ENCODE data around the gene FBL. TPM values are rescaled to one million over a fixed set of nuclear protein-coding genes. Genes with fewer than 3 reads are reported as not detected.
"Not testable (repeated sequence)": the region's sequence is repeated elsewhere in the genome, so short reads cannot be mapped to it uniquely, and the experiment has no call there.

The FBL gene
- total RNA-seq, 1 donor = 195 TPM

DNA sequence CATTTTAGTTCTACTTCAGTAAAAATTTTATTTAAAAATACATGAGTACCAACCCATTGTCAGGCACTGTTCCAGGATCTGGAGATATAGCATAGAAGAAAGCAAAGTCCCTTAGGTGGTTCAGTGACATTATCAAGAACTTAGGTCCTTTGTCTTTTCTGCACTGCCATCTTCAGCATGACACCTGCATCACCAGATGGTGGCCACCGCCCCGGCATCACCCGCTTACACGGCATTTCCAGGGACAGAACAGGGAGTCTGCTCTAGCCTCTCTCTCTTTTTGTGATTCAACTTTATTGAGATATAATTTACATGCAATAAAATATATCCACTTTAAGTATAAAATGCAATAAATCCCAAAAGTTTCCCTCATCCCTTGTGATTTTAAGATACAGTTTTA lies 35.8 kb downstream of the FBL start:
- H3K27me3 ChIP-seq (ENCODE audit: insufficient read depth, low read length) = no peaks in the 10 kb centered on the region
- H3K9me3 ChIP-seq (ENCODE audit: low read depth, low read length) = no peaks in the 10 kb centered on the region
- no peaks in the 10 kb centered on the region for H3K4me1 ChIP-seq (ENCODE audit: insufficient read depth, low read length)

DNA sequence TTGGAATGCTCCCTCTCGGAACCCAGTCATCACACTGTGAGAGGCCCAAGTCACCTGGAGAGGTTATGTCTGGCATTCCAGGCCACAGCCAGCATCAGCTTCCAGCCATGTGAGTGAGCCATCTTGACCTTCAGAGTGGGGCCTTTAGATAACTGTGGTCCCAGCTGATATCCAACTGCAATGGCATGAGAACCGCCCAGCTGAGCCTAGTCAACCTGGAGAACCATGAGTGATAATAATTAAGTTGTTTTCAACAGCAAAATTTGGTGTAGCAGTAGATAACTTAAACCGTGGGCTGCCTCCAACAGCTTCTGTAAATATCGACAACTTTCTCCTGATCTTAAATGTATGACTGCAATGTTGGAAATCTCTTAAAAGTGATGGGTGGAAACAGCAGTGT lies 36.8 kb downstream of the FBL start:
- no peaks in the 10 kb centered on the region for H3K27me3 ChIP-seq (ENCODE audit: insufficient read depth, low read length)
- no peaks in the 10 kb centered on the region for H3K4me1 ChIP-seq (ENCODE audit: insufficient read depth, low read length)
- H3K9me3 ChIP-seq (ENCODE audit: low read depth, low read length) = no peaks in the 10 kb centered on the region
- H3K4me3 ChIP-seq (ENCODE audit: low read length) = no peak overlapping the region

More for the DNA sequence above, 35.8 kb downstream of the FBL start:
- H3K4me3 ChIP-seq (ENCODE audit: low read length) = no peak overlapping the region

DNA sequence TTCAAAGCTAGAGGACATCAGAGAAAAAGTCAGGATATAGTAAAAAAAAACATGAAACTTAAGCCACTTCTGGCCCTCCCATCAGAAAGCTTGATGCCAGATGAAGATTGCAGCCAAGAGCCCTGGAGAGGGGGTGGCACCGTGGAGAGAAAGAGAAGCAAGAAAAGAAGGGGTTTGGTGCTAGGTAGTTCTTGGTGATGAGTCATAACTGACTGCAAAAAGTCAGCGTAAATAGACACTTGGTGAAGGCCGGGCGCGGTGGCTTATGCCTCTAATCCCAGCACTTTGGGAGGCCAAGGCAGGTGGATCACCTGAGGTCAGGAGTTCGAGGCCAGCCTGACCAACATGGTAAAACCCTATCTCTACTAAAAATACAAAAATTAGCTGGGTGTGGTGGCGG lies 37.5 kb downstream of the FBL start:
- H3K4me1 ChIP-seq (ENCODE audit: insufficient read depth, low read length); H3K4me3 ChIP-seq (ENCODE audit: low read length); H3K27me3 ChIP-seq (ENCODE audit: insufficient read depth, low read length); H3K9me3 ChIP-seq (ENCODE audit: low read depth, low read length): not testable (repeated sequence)

DNA sequence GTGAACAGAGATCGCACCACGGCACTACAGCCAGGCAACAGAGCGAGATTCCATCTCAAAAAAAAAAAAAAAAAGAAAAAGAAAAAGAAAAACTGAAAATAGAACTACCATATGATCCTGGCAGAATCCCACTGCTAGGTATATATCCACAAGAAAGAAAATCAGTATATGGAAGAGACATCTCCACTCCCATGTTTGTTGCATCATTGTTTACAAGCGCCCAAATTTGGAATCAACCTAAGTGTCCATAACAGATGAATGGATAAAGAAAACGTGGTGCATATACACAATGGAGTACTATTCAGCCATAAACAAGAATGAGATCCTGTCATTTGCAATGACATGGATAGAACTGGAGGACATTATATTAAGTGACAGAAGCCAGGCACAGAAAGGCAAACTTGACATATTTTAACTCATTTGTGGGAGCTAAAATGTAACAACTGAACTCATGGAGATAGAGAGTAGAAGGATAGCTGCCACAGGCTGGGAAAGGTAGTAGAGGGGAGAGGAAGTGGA lies 38.3 kb downstream of the FBL start:
- Histone ChIP-seq H3K4me1 (ENCODE audit: insufficient read depth, low read length) (no peaks in the 10 kb centered on the region), H3K4me3 (ENCODE audit: low read length) (no peak overlapping the region), H3K9me3 (ENCODE audit: low read depth, low read length) (no peaks in the 10 kb centered on the region), H3K27me3 (ENCODE audit: insufficient read depth, low read length) (peaks cover 6% of the 10 kb centered on the region)

DNA sequence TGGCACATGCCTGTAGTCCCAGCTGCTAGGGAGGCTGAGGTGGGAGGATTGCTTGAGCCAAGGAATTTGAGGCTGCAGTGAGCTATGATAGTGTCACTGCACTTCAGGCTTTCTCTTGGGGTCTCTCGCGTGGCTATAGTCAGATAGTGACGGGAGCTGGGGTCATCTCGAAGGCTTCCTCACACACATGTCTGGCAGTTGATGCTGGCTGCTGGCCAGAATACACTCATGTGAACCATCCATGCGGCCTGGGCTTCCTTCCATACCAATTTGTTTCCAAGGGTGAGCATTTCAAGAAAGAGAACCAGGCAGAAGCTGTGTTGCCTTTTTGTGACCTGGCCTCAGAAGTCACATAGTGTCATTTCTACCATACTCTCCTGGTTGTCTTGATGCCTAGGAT lies 41.1 kb downstream of the FBL start:
- H3K4me1 ChIP-seq (ENCODE audit: insufficient read depth, low read length) = no peaks in the 10 kb centered on the region
- no peak overlapping the region for H3K4me3 ChIP-seq (ENCODE audit: low read length)
- no peaks in the 10 kb centered on the region for H3K9me3 ChIP-seq (ENCODE audit: low read depth, low read length)
- H3K27me3 ChIP-seq (ENCODE audit: insufficient read depth, low read length) = peaks cover 6% of the 10 kb centered on the region

DNA sequence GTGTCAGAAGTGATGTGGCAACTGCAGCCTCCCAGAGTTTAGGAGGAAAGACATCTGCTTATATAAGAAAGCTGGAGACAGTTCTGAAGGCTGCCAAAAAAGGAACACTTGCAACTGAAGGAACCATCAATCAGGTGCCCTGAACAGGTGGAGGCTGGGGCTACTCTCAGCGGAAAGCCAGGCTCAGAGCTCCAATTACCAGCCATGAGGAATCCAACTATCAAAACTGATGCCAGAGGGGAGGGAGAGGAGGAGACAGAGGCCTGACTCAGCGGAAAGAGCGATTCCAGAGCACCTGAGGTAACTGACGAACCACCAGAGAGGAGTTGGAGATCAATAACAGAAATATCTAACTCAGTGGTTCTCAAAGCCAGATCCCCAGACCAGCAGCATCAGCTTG lies 43.2 kb downstream of the FBL start:
- no peaks in the 10 kb centered on the region for H3K4me1 ChIP-seq (ENCODE audit: insufficient read depth, low read length)
- no peak overlapping the region for H3K4me3 ChIP-seq (ENCODE audit: low read length)
- H3K9me3 ChIP-seq (ENCODE audit: low read depth, low read length) = no peaks in the 10 kb centered on the region

DNA sequence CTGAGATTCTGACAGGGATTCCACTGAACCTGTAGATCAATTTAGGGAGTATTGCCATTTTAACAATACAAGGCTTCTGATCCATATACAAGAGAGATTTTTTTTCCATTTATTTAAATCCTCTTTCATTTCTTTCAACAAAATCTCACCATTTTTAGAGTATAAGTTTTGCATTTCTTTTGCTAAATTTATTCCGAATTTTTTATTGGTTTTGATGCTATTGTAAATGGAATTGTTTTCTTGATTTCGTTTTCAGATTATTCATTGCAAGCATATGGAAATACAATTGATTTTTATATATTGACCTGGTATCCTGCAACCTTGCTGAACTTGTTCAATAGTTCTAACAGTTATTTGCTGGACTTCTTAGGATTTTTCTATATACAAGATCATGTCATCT lies 49.1 kb downstream of the FBL start:
- Histone ChIP-seq H3K4me1 (ENCODE audit: insufficient read depth, low read length) (no peaks in the 10 kb centered on the region), H3K27me3 (ENCODE audit: insufficient read depth, low read length) (no peaks in the 10 kb centered on the region), H3K4me3 (ENCODE audit: low read length) (no peak overlapping the region), H3K9me3 (ENCODE audit: low read depth, low read length) (no peaks in the 10 kb centered on the region)

More for the DNA sequence above, 43.2 kb downstream of the FBL start:
- H3K27me3 ChIP-seq (ENCODE audit: insufficient read depth, low read length) = peaks cover 6% of the 10 kb centered on the region

DNA sequence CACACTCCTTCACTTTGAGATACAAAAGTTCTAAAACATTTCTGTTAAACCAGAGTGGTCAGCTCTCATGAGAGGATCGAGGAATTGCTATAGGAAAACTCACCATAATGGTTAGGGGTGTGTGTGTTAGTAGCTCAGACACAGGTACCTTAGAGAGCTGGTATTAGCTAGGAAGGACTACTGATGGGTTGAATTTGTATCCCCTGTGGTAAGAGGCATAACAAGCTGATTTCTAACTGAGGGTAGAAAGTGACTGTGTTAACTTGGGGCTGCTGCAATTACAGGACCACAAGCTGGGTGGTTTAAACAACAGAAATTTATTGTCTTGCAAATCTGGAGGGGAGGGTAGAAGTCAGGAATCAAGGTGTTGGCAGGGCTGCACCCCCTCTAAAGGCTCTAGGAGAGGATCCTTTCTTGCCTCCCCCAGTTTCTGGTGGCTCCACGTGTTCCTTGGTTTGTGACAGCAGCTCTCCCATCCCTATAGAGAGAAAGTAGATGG lies 50.1 kb downstream of the FBL start:
- no peaks in the 10 kb centered on the region for H3K27me3 ChIP-seq (ENCODE audit: insufficient read depth, low read length)
- no peak overlapping the region for H3K4me3 ChIP-seq (ENCODE audit: low read length)
- H3K9me3 ChIP-seq (ENCODE audit: low read depth, low read length) = no peaks in the 10 kb centered on the region
- no peaks in the 10 kb centered on the region for H3K4me1 ChIP-seq (ENCODE audit: insufficient read depth, low read length)

DNA sequence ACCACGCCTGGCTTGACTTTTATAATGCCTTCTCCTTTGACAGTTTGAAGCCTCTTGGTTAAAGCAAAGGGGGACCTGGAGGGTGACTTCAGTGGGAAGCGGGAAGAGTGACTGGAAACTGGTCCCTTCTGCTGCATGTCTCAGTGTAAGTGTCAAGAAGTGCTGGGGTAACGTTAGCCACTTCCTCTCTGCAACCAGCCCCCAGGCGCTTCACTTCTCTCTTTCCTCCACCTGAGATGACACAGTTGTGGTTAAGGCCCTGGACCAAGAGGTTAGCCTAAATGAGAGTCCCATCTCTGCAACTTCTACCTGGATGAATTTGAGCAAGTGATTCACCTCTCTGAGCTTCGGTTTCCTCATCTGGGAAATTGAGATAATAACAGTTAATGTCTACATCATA lies 51.2 kb downstream of the FBL start:
- H3K4me1 ChIP-seq (ENCODE audit: insufficient read depth, low read length) = no peaks in the 10 kb centered on the region
- no peak overlapping the region for H3K4me3 ChIP-seq (ENCODE audit: low read length)
- H3K9me3 ChIP-seq (ENCODE audit: low read depth, low read length) = no peaks in the 10 kb centered on the region
- no peaks in the 10 kb centered on the region for H3K27me3 ChIP-seq (ENCODE audit: insufficient read depth, low read length)

DNA sequence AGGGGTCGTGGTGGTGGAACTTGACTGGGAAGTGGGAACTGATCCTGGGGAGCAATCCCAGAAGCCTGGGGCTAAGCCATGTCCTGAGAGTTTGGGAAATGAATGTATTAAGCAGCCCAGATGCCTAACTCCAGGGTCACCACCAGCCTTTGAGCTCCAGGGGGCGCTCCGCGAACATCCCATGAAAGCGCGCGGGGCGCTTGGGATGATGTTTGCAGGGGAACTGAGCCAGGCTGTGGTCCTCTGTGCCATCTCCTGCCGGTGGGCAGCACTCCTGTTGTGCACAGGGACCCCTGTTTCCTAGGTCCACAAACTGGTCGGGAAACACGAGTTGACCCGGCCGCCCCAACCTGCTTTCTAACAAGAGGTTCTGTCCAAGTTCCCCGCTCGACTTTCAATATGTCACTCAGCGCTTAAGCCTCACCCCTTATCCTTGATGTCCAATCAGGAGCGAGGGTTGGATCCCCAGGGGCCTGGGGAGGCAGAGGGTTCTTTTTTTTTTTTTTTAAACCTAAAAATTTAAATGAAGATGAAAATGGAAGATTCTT lies 53.1 kb downstream of the FBL start:
- H3K9me3 ChIP-seq (ENCODE audit: low read depth, low read length) = no peaks in the 10 kb centered on the region
- no peaks in the 10 kb centered on the region for H3K4me1 ChIP-seq (ENCODE audit: insufficient read depth, low read length)
- H3K4me3 ChIP-seq (ENCODE audit: low read length) = peak overlapping the region; percentile 37
- H3K27me3 ChIP-seq (ENCODE audit: insufficient read depth, low read length) = no peaks in the 10 kb centered on the region

DNA sequence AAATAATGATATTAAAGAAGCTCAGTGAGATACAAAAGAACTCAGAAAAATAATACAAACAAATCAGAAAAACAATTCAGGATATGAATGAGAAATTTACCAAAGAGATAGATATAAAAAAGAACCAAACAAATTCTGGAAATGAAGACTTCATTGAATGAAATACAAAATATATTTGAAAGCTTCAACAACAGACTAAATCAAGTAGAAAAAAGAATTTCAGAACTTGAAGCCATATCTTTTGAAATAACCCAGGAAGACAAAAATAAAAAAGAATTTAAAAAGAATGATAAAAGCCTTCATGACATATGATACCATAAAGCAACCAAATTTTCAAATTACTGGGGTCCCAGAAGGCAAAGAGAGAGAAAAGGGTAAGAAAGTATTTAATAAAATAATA lies 57.9 kb downstream of the FBL start:
- Histone ChIP-seq H3K9me3 (ENCODE audit: low read depth, low read length) (no peaks in the 10 kb centered on the region), H3K4me3 (ENCODE audit: low read length) (no peak overlapping the region), H3K27me3 (ENCODE audit: insufficient read depth, low read length) (peaks cover 11% of the 10 kb centered on the region), H3K4me1 (ENCODE audit: insufficient read depth, low read length) (no peaks in the 10 kb centered on the region)

Other genes starting within 250 kb of the FBL start
- not detected for gene LGALS13, start 243.9 kb downstream of the FBL start, total RNA-seq
- gene LGALS16, start 190.5 kb downstream of the FBL start, total RNA-seq = not detected
- gene LGALS14, start 141.9 kb downstream of the FBL start, total RNA-seq = 0.31 TPM
- 0.73 TPM for gene CLC, start 108.3 kb downstream of the FBL start, total RNA-seq
- not detected for gene LEUTX, start 67.5 kb downstream of the FBL start, total RNA-seq
- gene DYRK1B, start 12.2 kb downstream of the FBL start, total RNA-seq = 6.5 TPM
- gene FCGBP, start 88.3 kb upstream of the FBL start, total RNA-seq = 4.7 TPM
- 45.0 TPM for gene PSMC4, start 124.8 kb upstream of the FBL start, total RNA-seq
- gene ZNF546, start 150.7 kb upstream of the FBL start, total RNA-seq = 1.5 TPM
- gene ZNF780B, start 209.9 kb upstream of the FBL start, total RNA-seq = 10.4 TPM
- gene ZNF780A, start 244.6 kb upstream of the FBL start, total RNA-seq = 9.6 TPM